HL-60 (cell line): ENCODE results near the gene PTGR3.

Experiments used
- DNase-seq, 2 experiments: peaks; one replicate each; pipeline ENCODE4 v3.0.0-alpha.2; 2010 to 2020; ENCODE audit warnings: low read depth in 1 of 2, low spot score in 1 of 2
- H3K27ac ChIP-seq: fragments of 250-450 bp; sonication (Bioruptor Pico); replicated peaks from 2 replicates; pipeline ENCODE4 v1.5.1; 2020; ENCODE audit warnings: mild to moderate bottlenecking, moderate library complexity
- H3K27me3 ChIP-seq: fragments of 250-450 bp; sonication (Bioruptor Pico); 2 replicates; pipeline ENCODE4 v1.5.1; 2021; ENCODE audit warnings: mild to moderate bottlenecking, moderate library complexity; ENCODE audit not compliant: insufficient read depth, poor library complexity, severe bottlenecking
- H3K4me3 ChIP-seq: replicated peaks from 2 replicates; pipeline ENCODE4 v1.5.1; 2011; ENCODE audit warnings: mild to moderate bottlenecking, control low read depth, low read length; ENCODE audit not compliant: insufficient read depth
- CTCF ChIP-seq: IDR thresholded peaks from one replicate; pipeline ENCODE4 v1.5.1; 2011; ENCODE audit warnings: low read length, control low read depth, inconsistent platforms; ENCODE audit not compliant: insufficient read depth
- GABPA ChIP-seq: IDR thresholded peaks from 2 replicates; pipeline ENCODE4 v1.6.1; 2012; ENCODE audit warnings: low read depth
- POLR2AphosphoS5 ChIP-seq: IDR thresholded peaks from 2 replicates; pipeline ENCODE4 v1.6.1; 2012; ENCODE audit warnings: low read depth
- REST ChIP-seq: IDR thresholded peaks from 2 replicates; pipeline ENCODE4 v1.6.1; 2012; ENCODE audit warnings: low read depth; ENCODE audit not compliant: insufficient replicate concordance
- SPI1 ChIP-seq: IDR thresholded peaks from 2 replicates; pipeline ENCODE4 v1.6.1; 2012; ENCODE audit warnings: low read depth, mild to moderate bottlenecking, borderline replicate concordance

PTGR3 gene

GRCh38 chr18:75204732-75205513, 4.0 kb downstream of the PTGR3 start:
- H3K27me3 ChIP-seq, result no peaks in the 10 kb centered on the region
- no peak overlapping the region for H3K4me3 ChIP-seq

GRCh38 chr18:75204269-75204731, 4.6 kb downstream of the PTGR3 start:
- no peak for TF ChIP-seq GABPA
- TF ChIP-seq REST, result no peak
- TF ChIP-seq SPI1, result no peak
- TF ChIP-seq POLR2AphosphoS5, result no peak
- TF ChIP-seq CTCF, result no peak
- H3K27ac ChIP-seq, result no peak overlapping the region
- DNase-seq, result no peak
- no peaks in the 10 kb centered on the region for H3K27me3 ChIP-seq
- H3K4me3 ChIP-seq, result no peak overlapping the region

More at GRCh38 chr18:75204732-75205513, 4.0 kb downstream of the PTGR3 start:
- no peak overlapping the region for H3K27ac ChIP-seq
- no peak for DNase-seq
- TF ChIP-seq CTCF (no peak), SPI1 (no peak), GABPA (no peak), REST (no peak), POLR2AphosphoS5 (no peak)

- DNase-seq, result no peak
- TF ChIP-seq CTCF (no peak), SPI1 (no peak), GABPA (no peak)
- Histone ChIP-seq H3K27me3 (no peaks in the 10 kb centered on the region), H3K27ac (no peak overlapping the region), H3K4me3 (no peak overlapping the region)
Observed at GRCh38 chr18:75203416-75204268, 5.3 kb downstream of the PTGR3 start.
